ENCODE measurements around the gene SPEM3. TPM values are rescaled to one million over a fixed set of nuclear protein-coding genes. Genes with fewer than 3 reads are reported as not detected.
"Not testable (repeated sequence)": the region's sequence is repeated elsewhere in the genome, so short reads cannot be mapped to it uniquely, and the experiment has no call there.

The SPEM3 gene
- total and polyA plus RNA-seq, 2 of the 4 experiments (the other 2 are of a cell fraction) = not detected

GRCh38 chr17:7481842-7482741 is 53.4 kb downstream of the SPEM3 start:
- H2BK15ac ChIP-seq (ENCODE audit: low read depth, low read length); H3K56ac ChIP-seq (ENCODE audit: extremely low read depth, insufficient read depth, low read length); H3K14ac ChIP-seq (replicated peaks; ENCODE audit: low read depth, low read length); H2AK9ac ChIP-seq (replicated peaks; ENCODE audit: low read depth, low read length, poor library complexity); H4K8ac ChIP-seq (ENCODE audit: low read depth in 2 of 2, low read length in 2 of 2); H2BK20ac ChIP-seq (ENCODE audit: low read depth, low read length); H2AFZ ChIP-seq (replicated peaks; ENCODE audit: low read length, poor library complexity); H3K4me3 ChIP-seq (ENCODE audit: insufficient read depth, low read depth, low read length); BruUV-seq (replicated peaks); H3K9ac ChIP-seq (ENCODE audit: low read depth, low read length); H3K36me3 ChIP-seq (ENCODE audit: control insufficient read depth, insufficient read depth, low read length); H3K4me2 ChIP-seq (ENCODE audit: low read depth, low read length); H2BK5ac ChIP-seq (ENCODE audit: low read depth, low read length, poor library complexity, severe bottlenecking); H2BK120ac ChIP-seq (ENCODE audit: low read depth, low read length); in situ Hi-C loops (cut with MboI; ENCODE audit: low sequenced_read_pairs); H3K27me3 ChIP-seq (ENCODE audit: control insufficient read depth, insufficient read depth, low read length); ATAC-seq (ENCODE audit: low read depth); DNase-seq; H3K23ac ChIP-seq (ENCODE audit: low read depth, low read length); POLR2A ChIA-PET (ENCODE audit: unreplicated experiment); dilution Hi-C loops (cut with HindIII; ENCODE audit: low sequenced_read_pairs, unreplicated experiment); H4K5ac ChIP-seq (ENCODE audit: low read depth, low read length); H3K9me1 ChIP-seq (ENCODE audit: insufficient read depth, low read length); H3K9me3 ChIP-seq (ENCODE audit: control insufficient read depth, insufficient read depth, low read length); H3K18ac ChIP-seq (ENCODE audit: low read depth, low read length); CTCF ChIA-PET: not testable (repeated sequence)
- peak overlapping the region; percentile 98; the same call in 1 of the 2 replicates for H2AK5ac ChIP-seq (ENCODE audit: low read depth, low read length)
- H4K91ac ChIP-seq (ENCODE audit: insufficient read depth, low read depth, low read length) = peak overlapping the region; percentile 100; the same call in 1 of the 2 replicates
- H3K27ac ChIP-seq (ENCODE audit: insufficient read depth, low read length) = peak overlapping the region; percentile 99; the same call in 1 of the 2 replicates
- H3K4ac ChIP-seq (ENCODE audit: low read depth, low read length) = peak overlapping the region; percentile 100; the same call in 1 of the 2 replicates
- peaks cover 17% of the 10 kb centered on the region for H3K4me1 ChIP-seq (ENCODE audit: control insufficient read depth, insufficient read depth, low read length)
- peaks cover 5 to 65% of the 10 kb centered on the region in 2 experiments; a peak in 3 of 4 replicates for H3K79me1 ChIP-seq (ENCODE audit: low read depth in 1 of 2, low read length in 2 of 2)
- 97% methylated on average over 15 of the region's 31 CpGs; no CpG with 5 or more reads in 1 of the 2 experiments for WGBS, 2 experiments (ENCODE audit: extremely low coverage in 2 of 2, insufficient read length in 1 of 2)
- H4K20me1 ChIP-seq (ENCODE audit: insufficient read depth, low read length) = peaks cover 38% of the 10 kb centered on the region
- intact Hi-C loops (cut with micrococcal nuclease) = loop anchor here (5.0 kb wide), 1 partner anchor 205 kb away; the partner anchor contains the start of genes TP53 and WRAP53

Other genes with a start within 250 kb of the SPEM3 start
Only the 30 nearest of the 39 such genes appear.
- gene CTDNEP1, start 177.1 kb upstream of the SPEM3 start, total RNA-seq (2012; rRNA removed) = 18.3 and 23.8 TPM in 2 replicates
- 132 TPM in 2 replicates for gene CTDNEP1, start 177.1 kb upstream of the SPEM3 start, polyA plus RNA-seq (2012; rRNA removed)
- gene ELP5, start 176.6 kb upstream of the SPEM3 start, total RNA-seq (2012; rRNA removed) = 46.6 and 48.0 TPM in 2 replicates
- gene ELP5, start 176.6 kb upstream of the SPEM3 start, polyA plus RNA-seq (2012; rRNA removed) = 38.6 and 39.3 TPM in 2 replicates
- 0.56 and 1.4 TPM in 2 replicates for gene CLDN7, start 166.4 kb upstream of the SPEM3 start, total RNA-seq (2012; rRNA removed)
- gene CLDN7, start 166.4 kb upstream of the SPEM3 start, polyA plus RNA-seq (2012; rRNA removed) = 1.4 and 2.8 TPM in 2 replicates
- under 0.01 TPM in 1 of 2 replicates, not detected in the other for gene SLC2A4, start 147.1 kb upstream of the SPEM3 start, total RNA-seq (2012; rRNA removed)
- gene SLC2A4, start 147.1 kb upstream of the SPEM3 start, polyA plus RNA-seq (2012; rRNA removed) = 0.07 TPM in 2 replicates
- not detected in 2 replicates for gene YBX2, start 134.2 kb upstream of the SPEM3 start, total RNA-seq (2012; rRNA removed)
- 0.17 TPM in 1 of 2 replicates, not detected in the other for gene YBX2, start 134.2 kb upstream of the SPEM3 start, polyA plus RNA-seq (2012; rRNA removed)
- 718 and 883 TPM in 2 replicates for gene EIF5A, start 121.2 kb upstream of the SPEM3 start, total RNA-seq (2012; rRNA removed)
- gene EIF5A, start 121.2 kb upstream of the SPEM3 start, polyA plus RNA-seq (2012; rRNA removed) = 660 and 782 TPM in 2 replicates
- 36.2 and 37.5 TPM in 2 replicates for gene GPS2, start 113.5 kb upstream of the SPEM3 start, total RNA-seq (2012; rRNA removed)
- 47.5 and 50.9 TPM in 2 replicates for gene GPS2, start 113.5 kb upstream of the SPEM3 start, polyA plus RNA-seq (2012; rRNA removed)
- 8.4 and 9.2 TPM in 2 replicates for gene NEURL4, start 99.5 kb upstream of the SPEM3 start, total RNA-seq (2012; rRNA removed)
- 23.3 and 26.3 TPM in 2 replicates for gene NEURL4, start 99.5 kb upstream of the SPEM3 start, polyA plus RNA-seq (2012; rRNA removed)
- under 0.01 and 0.83 TPM in 2 replicates for gene ACAP1, start 92.3 kb upstream of the SPEM3 start, total RNA-seq (2012; rRNA removed)
- 2.1 and 2.3 TPM in 2 replicates for gene ACAP1, start 92.3 kb upstream of the SPEM3 start, polyA plus RNA-seq (2012; rRNA removed)
- gene KCTD11, start 76.7 kb upstream of the SPEM3 start, total RNA-seq (2012; rRNA removed) = 10.6 and 10.8 TPM in 2 replicates
- 14.4 and 16.4 TPM in 2 replicates for gene KCTD11, start 76.7 kb upstream of the SPEM3 start, polyA plus RNA-seq (2012; rRNA removed)
- not detected in 2 replicates for gene TMEM95, start 73.7 kb upstream of the SPEM3 start, total RNA-seq (2012; rRNA removed)
- gene TMEM95, start 73.7 kb upstream of the SPEM3 start, polyA plus RNA-seq (2012; rRNA removed) = not detected in 2 replicates
- under 0.01 and 0.54 TPM in 2 replicates for gene TNK1, start 47.8 kb upstream of the SPEM3 start, total RNA-seq (2012; rRNA removed)
- 0.44 and 0.55 TPM in 2 replicates for gene TNK1, start 47.8 kb upstream of the SPEM3 start, polyA plus RNA-seq (2012; rRNA removed)
- gene PLSCR3, start 34.3 kb upstream of the SPEM3 start, total RNA-seq (2012; rRNA removed) = 6.1 and 6.4 TPM in 2 replicates
- gene PLSCR3, start 34.3 kb upstream of the SPEM3 start, polyA plus RNA-seq (2012; rRNA removed) = 116 and 131 TPM in 2 replicates
- 35.3 and 38.4 TPM in 2 replicates for gene TMEM256, start 24.8 kb upstream of the SPEM3 start, total RNA-seq (2012; rRNA removed)
- gene TMEM256, start 24.8 kb upstream of the SPEM3 start, polyA plus RNA-seq (2012; rRNA removed) = 174 and 252 TPM in 2 replicates
- 1.7 and 1.8 TPM in 2 replicates for gene NLGN2, start 21.0 kb upstream of the SPEM3 start, total RNA-seq (2012; rRNA removed)
- 36.7 and 38.1 TPM in 2 replicates for gene NLGN2, start 21.0 kb upstream of the SPEM3 start, polyA plus RNA-seq (2012; rRNA removed)
- not detected in 2 replicates for gene SPEM1, start 8.5 kb upstream of the SPEM3 start, total RNA-seq (2012; rRNA removed)
- not detected in 2 replicates for gene SPEM1, start 8.5 kb upstream of the SPEM3 start, polyA plus RNA-seq (2012; rRNA removed)
- gene SPEM2, start 3.2 kb upstream of the SPEM3 start, total RNA-seq (2012; rRNA removed) = not detected in 2 replicates
- gene SPEM2, start 3.2 kb upstream of the SPEM3 start, polyA plus RNA-seq (2012; rRNA removed) = not detected in 2 replicates
- gene TMEM102, start 6.6 kb downstream of the SPEM3 start, total RNA-seq (2012; rRNA removed) = 1.1 and 1.4 TPM in 2 replicates
- 2.2 and 2.3 TPM in 2 replicates for gene TMEM102, start 6.6 kb downstream of the SPEM3 start, polyA plus RNA-seq (2012; rRNA removed)
- 0.18 and 0.28 TPM in 2 replicates for gene FGF11, start 10.7 kb downstream of the SPEM3 start, total RNA-seq (2012; rRNA removed)
- gene FGF11, start 10.7 kb downstream of the SPEM3 start, polyA plus RNA-seq (2012; rRNA removed) = 0.99 and 1.1 TPM in 2 replicates
- gene CHRNB1, start 16.2 kb downstream of the SPEM3 start, total RNA-seq (2012; rRNA removed) = 4.2 and 4.3 TPM in 2 replicates
- 6.0 and 6.4 TPM in 2 replicates for gene CHRNB1, start 16.2 kb downstream of the SPEM3 start, polyA plus RNA-seq (2012; rRNA removed)
- 6.3 and 8.3 TPM in 2 replicates for gene ZBTB4, start 50.8 kb downstream of the SPEM3 start, total RNA-seq (2012; rRNA removed)
- 20.1 and 20.3 TPM in 2 replicates for gene ZBTB4, start 50.8 kb downstream of the SPEM3 start, polyA plus RNA-seq (2012; rRNA removed)
- not detected in 2 replicates for gene SLC35G6, start 52.6 kb downstream of the SPEM3 start, total RNA-seq (2012; rRNA removed)
- gene SLC35G6, start 52.6 kb downstream of the SPEM3 start, polyA plus RNA-seq (2012; rRNA removed) = not detected in 2 replicates
- gene POLR2A, start 55.5 kb downstream of the SPEM3 start, total RNA-seq (2012; rRNA removed) = 56.4 and 56.6 TPM in 2 replicates
- gene POLR2A, start 55.5 kb downstream of the SPEM3 start, polyA plus RNA-seq (2012; rRNA removed) = 38.4 and 54.0 TPM in 2 replicates
- gene TNFSF12, start 120.2 kb downstream of the SPEM3 start, total RNA-seq (2012; rRNA removed) = 2.7 and 3.6 TPM in 2 replicates
- gene TNFSF12, start 120.2 kb downstream of the SPEM3 start, polyA plus RNA-seq (2012; rRNA removed) = 22.0 and 23.1 TPM in 2 replicates
- 0.56 TPM in 1 of 2 replicates, not detected in the other for gene TNFSF13, start 129.9 kb downstream of the SPEM3 start, total RNA-seq (2012; rRNA removed)
- gene TNFSF13, start 129.9 kb downstream of the SPEM3 start, polyA plus RNA-seq (2012; rRNA removed) = 0.98 and 1.3 TPM in 2 replicates
- gene SENP3, start 133.1 kb downstream of the SPEM3 start, total RNA-seq (2012; rRNA removed) = 72.8 and 120 TPM in 2 replicates
- 74.7 and 82.4 TPM in 2 replicates for gene SENP3, start 133.1 kb downstream of the SPEM3 start, polyA plus RNA-seq (2012; rRNA removed)
- gene CD68, start 150.8 kb downstream of the SPEM3 start, total RNA-seq (2012; rRNA removed) = 16.0 and 23.3 TPM in 2 replicates
- gene CD68, start 150.8 kb downstream of the SPEM3 start, polyA plus RNA-seq (2012; rRNA removed) = 43.1 and 55.0 TPM in 2 replicates
- 142 and 149 TPM in 2 replicates for gene MPDU1, start 155.0 kb downstream of the SPEM3 start, total RNA-seq (2012; rRNA removed)
- 135 and 152 TPM in 2 replicates for gene MPDU1, start 155.0 kb downstream of the SPEM3 start, polyA plus RNA-seq (2012; rRNA removed)
- 0.18 and 0.28 TPM in 2 replicates for gene SOX15, start 161.2 kb downstream of the SPEM3 start, total RNA-seq (2012; rRNA removed)
- 0.62 and 1.0 TPM in 2 replicates for gene SOX15, start 161.2 kb downstream of the SPEM3 start, polyA plus RNA-seq (2012; rRNA removed)
- 38.6 and 39.1 TPM in 2 replicates for gene FXR2, start 186.0 kb downstream of the SPEM3 start, total RNA-seq (2012; rRNA removed)
- gene FXR2, start 186.0 kb downstream of the SPEM3 start, polyA plus RNA-seq (2012; rRNA removed) = 55.9 and 59.8 TPM in 2 replicates